Chondrocyte (in vitro differentiated cells): ENCODE results near the gene VGLL2. TPM values are rescaled to one million over a fixed set of nuclear protein-coding genes. Genes with fewer than 3 reads are reported as not detected.

Source experiments
- DNase-seq: peaks from one replicate; pipeline ENCODE4 v3.0.0; 2021; ENCODE audit warnings: mixed read lengths, low spot score
- H3K27ac Mint-ChIP-seq: one replicate; pipeline ENCODE4 v1.8.0; 2021; ENCODE audit warnings: mild to moderate bottlenecking, moderate library complexity, mixed read lengths; ENCODE audit not compliant: unreplicated experiment
- H3K27me3 Mint-ChIP-seq: 2 replicates; pipeline ENCODE4 v1.8.0; 2021; ENCODE audit warnings: low read depth, mixed read lengths
- H3K36me3 Mint-ChIP-seq: 2 replicates; pipeline ENCODE4 v1.8.0; 2021; ENCODE audit warnings: low read depth, mixed read lengths
- H3K4me1 Mint-ChIP-seq: 2 replicates; pipeline ENCODE4 v1.8.0; 2021; ENCODE audit warnings: low read depth, mild to moderate bottlenecking, mixed read lengths
- H3K4me3 Mint-ChIP-seq: one replicate; pipeline ENCODE4 v1.8.0; 2021; ENCODE audit warnings: mild to moderate bottlenecking, moderate library complexity, mixed read lengths; ENCODE audit not compliant: unreplicated experiment
- H3K9me3 Mint-ChIP-seq: 2 replicates; pipeline ENCODE4 v1.8.0; 2021; ENCODE audit warnings: low read depth, mixed read lengths
- CTCF ChIP-seq: fragments of 200-600 bp; sonication (generic); IDR thresholded peaks from 2 replicates; pipeline ENCODE4 v1.5.0; 2021; ENCODE audit warnings: antibody characterized with exemption, mild to moderate bottlenecking, moderate library complexity
- total RNA-seq: library from RNA; stranded (reverse); gene quantifications from 3 replicates; pipeline ENCODE4 v1.2.1, GENCODE V29; 2021

VGLL2 gene
- total RNA-seq, 1 donor from 2014 or later = not detected

- DNase-seq = peak; percentile 81
- Mint-ChIP-seq H3K27ac (no peak overlapping the region), H3K4me3 (peak overlapping the region; percentile 60), H3K9me3 (no peaks in the 10 kb centered on the region), H3K4me1 (peaks cover 13% of the 10 kb centered on the region), H3K36me3 (peaks cover 3% of the 10 kb centered on the region), H3K27me3 (peaks cover 80% of the 10 kb centered on the region)
- no peak for TF ChIP-seq CTCF
Observed at GRCh38 chr6:117270055-117270842, 4.9 kb downstream of the VGLL2 start.

DNA sequence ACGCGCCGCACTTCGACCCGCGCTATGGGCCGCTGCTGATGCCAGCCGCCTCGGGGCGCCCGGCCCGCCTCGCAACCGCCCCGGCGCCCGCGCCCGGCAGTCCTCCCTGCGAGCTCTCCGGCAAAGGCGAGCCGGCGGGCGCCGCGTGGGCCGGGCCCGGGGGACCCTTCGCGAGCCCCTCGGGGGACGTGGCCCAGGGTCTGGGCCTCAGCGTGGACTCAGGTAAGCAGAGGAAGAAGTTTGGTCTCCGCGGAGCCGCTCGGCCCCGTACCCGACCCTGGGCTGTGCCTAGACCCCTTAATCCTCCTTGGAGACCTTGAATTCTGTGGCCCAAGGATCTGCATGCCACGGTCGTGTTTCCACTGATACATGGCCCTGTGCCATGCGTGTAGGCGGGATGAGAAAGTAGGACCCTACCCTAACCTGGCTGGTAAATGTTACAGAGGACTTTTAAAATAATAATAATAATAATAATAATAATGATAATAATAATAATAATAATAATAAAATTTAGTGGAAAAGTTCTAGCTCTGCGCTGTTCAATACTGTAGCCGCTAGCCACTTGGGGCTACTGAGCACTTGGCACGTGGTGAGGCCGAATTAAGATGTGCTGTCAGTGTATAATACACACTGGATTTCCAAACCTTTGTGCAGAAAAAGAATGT, 5.6 kb downstream of the VGLL2 start:
- no peak for TF ChIP-seq CTCF
- no peak for DNase-seq
- Mint-ChIP-seq H3K36me3 (peaks cover 3% of the 10 kb centered on the region), H3K27ac (no peak overlapping the region), H3K4me1 (peaks cover 12% of the 10 kb centered on the region), H3K9me3 (no peaks in the 10 kb centered on the region), H3K27me3 (peaks cover 83% of the 10 kb centered on the region), H3K4me3 (no peak overlapping the region)

GRCh38 chr6:117272032-117272866, 6.9 kb downstream of the VGLL2 start:
- Mint-ChIP-seq H3K27me3 (peaks cover 79% of the 10 kb centered on the region), H3K9me3 (no peaks in the 10 kb centered on the region), H3K4me1 (peaks cover 8% of the 10 kb centered on the region), H3K36me3 (peaks cover 3% of the 10 kb centered on the region), H3K27ac (no peak overlapping the region), H3K4me3 (no peak overlapping the region)
- TF ChIP-seq CTCF = no peak
- no peak for DNase-seq

- H3K4me3 Mint-ChIP-seq = no peak overlapping the region
- peaks cover 73% of the 10 kb centered on the region for H3K27me3 Mint-ChIP-seq
- H3K9me3 Mint-ChIP-seq = no peaks in the 10 kb centered on the region
- no peak overlapping the region for H3K27ac Mint-ChIP-seq
- TF ChIP-seq CTCF = no peak
- peaks cover 3% of the 10 kb centered on the region for H3K36me3 Mint-ChIP-seq
- no peak for DNase-seq
- H3K4me1 Mint-ChIP-seq = peaks cover 8% of the 10 kb centered on the region
Observed at GRCh38 chr6:117272891-117273290, 7.5 kb downstream of the VGLL2 start.

DNA sequence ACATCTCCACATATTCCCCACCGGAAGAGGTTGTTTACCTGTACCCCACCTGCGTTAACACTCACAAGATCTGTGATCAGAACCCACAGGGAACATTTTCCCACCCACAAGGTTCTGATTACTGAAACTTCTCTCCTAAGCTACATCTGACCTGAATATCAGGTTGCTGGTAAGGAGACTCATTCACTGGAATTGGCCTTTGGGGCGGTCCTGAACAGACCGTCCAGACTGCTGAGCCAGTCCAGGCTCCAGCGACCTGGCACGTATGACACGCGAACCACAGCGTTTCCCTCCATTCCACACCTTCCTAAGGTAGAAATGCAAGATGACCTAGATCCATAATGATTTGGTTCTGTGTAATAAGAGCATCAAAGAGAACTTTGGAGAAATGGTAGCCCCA, 9.8 kb downstream of the VGLL2 start:
- no peak overlapping the region for H3K4me3 Mint-ChIP-seq
- H3K36me3 Mint-ChIP-seq = no peaks in the 10 kb centered on the region
- no peak overlapping the region for H3K27ac Mint-ChIP-seq
- peaks cover 3% of the 10 kb centered on the region for H3K4me1 Mint-ChIP-seq
- no peak for DNase-seq
- TF ChIP-seq CTCF = no peak
- peaks cover 61% of the 10 kb centered on the region for H3K27me3 Mint-ChIP-seq
- no peaks in the 10 kb centered on the region for H3K9me3 Mint-ChIP-seq
